Type B pancreatic cell (in vitro differentiated cells): ENCODE results near the gene KRTAP13-1. TPM values are rescaled to one million over a fixed set of nuclear protein-coding genes. Genes with fewer than 3 reads are reported as not detected.

ENCODE experiments used
- DNase-seq: peaks from one replicate; pipeline ENCODE4 v3.0.0; 2021; ENCODE audit warnings: mixed read lengths; ENCODE audit not compliant: unreplicated experiment; ENCODE audit errors: extremely low spot score
- H3K27ac Mint-ChIP-seq: 2 replicates; pipeline ENCODE4 v1.8.0; 2021; ENCODE audit warnings: mild to moderate bottlenecking, mixed read lengths
- H3K27me3 Mint-ChIP-seq: 2 replicates; pipeline ENCODE4 v1.8.0; 2021; ENCODE audit warnings: mixed read lengths
- H3K36me3 Mint-ChIP-seq: 2 replicates; pipeline ENCODE4 v1.8.0; 2021; ENCODE audit warnings: mixed read lengths
- H3K4me1 Mint-ChIP-seq: one replicate; pipeline ENCODE4 v1.8.0; 2021; ENCODE audit warnings: mixed read lengths; ENCODE audit not compliant: unreplicated experiment
- H3K4me3 Mint-ChIP-seq: 2 replicates; pipeline ENCODE4 v1.8.0; 2021; ENCODE audit warnings: mild to moderate bottlenecking, mixed read lengths
- H3K9me3 Mint-ChIP-seq: 2 replicates; pipeline ENCODE4 v1.8.0; 2021; ENCODE audit warnings: mixed read lengths
- CTCF ChIP-seq: fragments of 200-600 bp; sonication (generic); conservative IDR thresholded peaks from 2 replicates; pipeline ENCODE4 v1.5.0; 2021; ENCODE audit warnings: antibody characterized with exemption, mild to moderate bottlenecking
- long read RNA-seq: library from polyadenylated mRNA; unstranded; transcript quantifications from one replicate; pipeline ENCODE4 v2.0.0, GENCODE V29; 2020
- total RNA-seq: library from RNA; stranded (reverse); gene quantifications from 2 replicates; pipeline ENCODE4 v1.2.1, GENCODE V29; 2021; ENCODE audit warnings: low replicate concordance

Gene KRTAP13-1
- not detected in 2 replicates for total RNA-seq
- long read RNA-seq, result 0 reads

GRCh38 chr21:30395731-30396130 lies at the start of gene KRTAP13-1:
TSS of gene KRTAP13-1 (plus strand) at chr21:30396031. CDS start at chr21:30396087, 56 bp downstream.
- Mint-ChIP-seq H3K36me3 (no peaks in the 10 kb centered on the region), H3K27ac (no peak within 1 kb of the TSS), H3K4me3 (no peak within 1 kb of the TSS), H3K9me3 (peaks cover 11% of the 10 kb centered on the region), H3K27me3 (peaks cover 14% of the 10 kb centered on the region), H3K4me1 (no peaks in the 10 kb centered on the region)
- no peak for DNase-seq
- no peak for TF ChIP-seq CTCF

GRCh38 chr21:30348506-30348905 lies 47.3 kb upstream of the KRTAP13-1 start, which contains the start of gene KRTAP23-1:
TSS of gene KRTAP23-1 (minus strand) at chr21:30348606. CDS start at chr21:30348606, 0 bp downstream.
- no peaks in the 10 kb centered on the region for H3K36me3 Mint-ChIP-seq

GRCh38 chr21:30349572-30349971 lies 46.3 kb upstream of the KRTAP13-1 start:
- TF ChIP-seq CTCF, result no peak
- no peak for DNase-seq
- Mint-ChIP-seq H3K9me3 (peaks cover 7% of the 10 kb centered on the region), H3K36me3 (no peaks in the 10 kb centered on the region), H3K4me3 (no peak overlapping the region), H3K4me1 (peaks cover 4% of the 10 kb centered on the region), H3K27me3 (peaks cover 2% of the 10 kb centered on the region), H3K27ac (no peak overlapping the region)

More at GRCh38 chr21:30348506-30348905, 47.3 kb upstream of the KRTAP13-1 start, which contains the start of gene KRTAP23-1:
- Mint-ChIP-seq H3K9me3 (peaks cover 8% of the 10 kb centered on the region), H3K4me3 (no peak within 1 kb of the TSS), H3K27ac (no peak within 1 kb of the TSS), H3K27me3 (no peaks in the 10 kb centered on the region), H3K4me1 (peaks cover 4% of the 10 kb centered on the region)
- no peak for DNase-seq
- no peak for TF ChIP-seq CTCF

GRCh38 chr21:30351534-30351933 lies 44.3 kb upstream of the KRTAP13-1 start:
- DNase-seq, result no peak
- peaks cover 8% of the 10 kb centered on the region for H3K27me3 Mint-ChIP-seq
- H3K4me1 Mint-ChIP-seq, result peaks cover 4% of the 10 kb centered on the region
- peaks cover 3% of the 10 kb centered on the region for H3K9me3 Mint-ChIP-seq
- no peaks in the 10 kb centered on the region for H3K36me3 Mint-ChIP-seq
- H3K27ac Mint-ChIP-seq, result no peak overlapping the region
- no peak for TF ChIP-seq CTCF
- H3K4me3 Mint-ChIP-seq, result no peak overlapping the region

- no peak for TF ChIP-seq CTCF
- H3K9me3 Mint-ChIP-seq, result peaks cover 3% of the 10 kb centered on the region
- H3K4me3 Mint-ChIP-seq, result no peak overlapping the region
- no peak for DNase-seq
- H3K27ac Mint-ChIP-seq, result no peak overlapping the region
- H3K36me3 Mint-ChIP-seq, result no peaks in the 10 kb centered on the region
- H3K4me1 Mint-ChIP-seq, result peaks cover 1% of the 10 kb centered on the region
- H3K27me3 Mint-ChIP-seq, result peaks cover 8% of the 10 kb centered on the region
Observed at GRCh38 chr21:30354308-30355005, 41.4 kb upstream of the KRTAP13-1 start.
